ENCODE measurements around the gene ITSN1.

ITSN1 gene

GRCh38 chr21:33828577-33828976 lies 186.3 kb downstream of the ITSN1 start:
- TF ChIP-seq CTCF (IDR thresholded peaks at IDR 0.05; ENCODE audit: extremely low read depth, missing control alignments): no peak
- no peak for DNase-seq (ENCODE audit: low spot score)

- TF ChIP-seq CTCF (IDR thresholded peaks at IDR 0.05; ENCODE audit: extremely low read depth, missing control alignments): no peak
- no peak for DNase-seq (ENCODE audit: low spot score)
Measured at GRCh38 chr21:33829844-33830243, 187.5 kb downstream of the ITSN1 start.

GRCh38 chr21:33831962-33832659 lies 189.8 kb downstream of the ITSN1 start:
- DNase-seq (ENCODE audit: low spot score): no peak
- TF ChIP-seq CTCF (IDR thresholded peaks at IDR 0.05; ENCODE audit: extremely low read depth, missing control alignments): no peak

GRCh38 chr21:33834801-33835500 lies 192.7 kb downstream of the ITSN1 start:
- TF ChIP-seq CTCF (IDR thresholded peaks at IDR 0.05; ENCODE audit: extremely low read depth, missing control alignments): no peak
- DNase-seq (ENCODE audit: low spot score): no peak

- DNase-seq (ENCODE audit: low spot score): no peak
- TF ChIP-seq CTCF (IDR thresholded peaks at IDR 0.05; ENCODE audit: extremely low read depth, missing control alignments): no peak
Measured at GRCh38 chr21:33835920-33836319, 193.6 kb downstream of the ITSN1 start.

GRCh38 chr21:33836408-33836807 lies 194.1 kb downstream of the ITSN1 start:
- DNase-seq (ENCODE audit: low spot score): no peak
- TF ChIP-seq CTCF (IDR thresholded peaks at IDR 0.05; ENCODE audit: extremely low read depth, missing control alignments): no peak

GRCh38 chr21:33839167-33839716 lies 196.9 kb downstream of the ITSN1 start:
- TF ChIP-seq CTCF (IDR thresholded peaks at IDR 0.05; ENCODE audit: extremely low read depth, missing control alignments): no peak

More at GRCh38 chr21:33839167-33839716, 196.9 kb downstream of the ITSN1 start:
- no peak for DNase-seq (ENCODE audit: low spot score)

Data from GM20000 (cell line).